Kidney tubule cell (primary cell): ENCODE measurements around the gene SIRT5.
A peak's percentile ranks its signal among the peaks of the same experiment; 100 is the strongest.

Source experiments
- DNase-seq: peaks from one replicate; pipeline ENCODE4 v3.0.0-alpha.2; 2018; ENCODE audit warnings: low spot score

SIRT5 gene

DNA sequence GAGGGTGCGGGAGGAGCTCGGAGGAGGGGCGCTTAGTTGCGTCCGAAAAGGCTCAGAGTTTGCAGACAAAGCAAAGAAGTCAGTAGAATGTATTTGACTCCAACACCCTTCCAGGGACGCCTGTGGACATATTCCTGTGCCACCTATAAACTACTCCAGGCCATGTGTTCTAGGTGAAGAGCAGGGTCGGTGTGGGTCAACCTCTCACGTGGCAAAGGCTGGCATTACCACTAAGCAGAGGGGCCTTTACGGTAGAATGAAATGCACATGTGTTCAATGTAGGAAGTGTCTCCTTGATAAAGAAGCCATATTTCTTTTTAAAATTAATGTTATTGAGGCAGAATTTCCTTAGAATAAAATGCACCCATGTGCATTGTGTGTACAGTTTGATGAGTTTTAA lies 15.4 kb downstream of the SIRT5 start:
- DNase-seq = no peak

GRCh38 chr6:13590574-13591153 lies 16.3 kb downstream of the SIRT5 start:
- no peak for DNase-seq

DNA sequence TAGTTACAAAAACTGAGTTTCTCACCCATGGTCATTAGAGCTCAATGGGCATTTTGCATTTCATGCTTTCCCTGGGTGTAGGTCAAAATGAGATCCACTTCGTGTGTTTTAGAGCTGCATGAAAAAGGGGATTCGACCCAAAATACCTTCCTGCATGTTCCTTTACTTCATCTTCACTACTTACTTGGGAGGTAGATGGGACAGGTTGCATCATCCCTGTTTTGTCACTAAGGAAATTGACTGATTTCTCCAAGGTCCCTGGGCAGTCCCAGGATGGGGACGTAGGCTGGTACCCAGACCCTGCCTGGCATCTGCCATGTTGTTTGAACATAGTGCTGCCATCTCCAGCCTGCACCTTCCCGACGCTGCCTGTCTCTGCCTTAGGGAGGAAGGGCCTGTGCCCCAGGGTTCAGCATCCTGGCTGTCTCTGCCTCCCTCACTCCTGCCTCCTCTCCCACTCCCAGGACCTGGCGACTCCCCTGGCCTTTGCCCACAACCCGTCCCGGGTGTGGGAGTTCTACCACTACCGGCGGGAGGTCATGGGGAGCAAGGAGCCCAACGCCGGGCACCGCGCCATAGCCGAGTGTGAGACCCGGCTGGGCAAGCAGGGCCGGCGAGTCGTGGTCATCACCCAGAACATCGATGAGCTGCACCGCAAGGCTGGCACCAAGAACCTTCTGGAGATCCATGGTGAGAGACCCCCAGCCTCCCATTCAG lies 17.0 kb downstream of the SIRT5 start:
- no peak for DNase-seq

DNA sequence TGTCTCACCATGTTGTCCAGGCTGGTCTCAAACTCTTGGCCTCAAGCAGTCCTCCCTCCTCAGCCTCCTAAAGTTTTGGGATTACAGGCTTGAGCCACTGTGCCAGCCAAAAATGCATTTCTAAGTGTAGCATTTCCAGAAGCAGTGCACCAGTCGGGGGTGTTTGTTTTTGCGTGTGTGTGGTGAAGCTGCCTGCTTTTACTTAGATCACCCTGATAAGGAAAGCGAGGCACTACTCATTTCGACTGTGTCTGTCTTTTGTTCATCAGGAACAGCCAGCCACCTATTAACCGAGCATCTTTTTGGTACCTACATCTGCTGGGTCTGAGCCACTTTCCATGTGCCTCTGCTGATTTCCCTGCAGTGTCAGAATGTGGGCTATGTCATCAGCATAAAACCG lies 18.7 kb downstream of the SIRT5 start:
- DNase-seq = no peak

- DNase-seq = no peak
Observed at GRCh38 chr6:13593720-13594119, 19.3 kb downstream of the SIRT5 start.

- no peak for DNase-seq
Observed at GRCh38 chr6:13597073-13597472, 22.7 kb downstream of the SIRT5 start.

DNA sequence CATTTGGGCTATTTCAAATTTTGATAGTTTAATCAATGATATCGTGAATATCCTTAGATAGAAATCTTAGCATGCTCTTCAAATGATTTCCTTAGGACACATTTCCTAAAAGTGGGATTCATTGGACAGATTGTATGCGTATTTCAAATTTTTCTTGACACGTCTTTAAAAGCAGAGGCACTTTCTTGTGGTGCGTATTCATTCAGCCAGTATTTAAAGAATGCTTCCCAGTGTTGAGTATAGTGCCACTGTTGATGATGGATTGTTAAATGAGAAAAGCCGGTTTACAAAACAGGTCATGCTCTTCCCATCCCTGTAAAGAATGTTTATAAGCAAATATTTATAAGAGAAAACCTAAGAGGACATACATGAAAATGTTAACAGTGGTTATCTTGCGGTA lies 25.6 kb downstream of the SIRT5 start:
- no peak for DNase-seq

DNA sequence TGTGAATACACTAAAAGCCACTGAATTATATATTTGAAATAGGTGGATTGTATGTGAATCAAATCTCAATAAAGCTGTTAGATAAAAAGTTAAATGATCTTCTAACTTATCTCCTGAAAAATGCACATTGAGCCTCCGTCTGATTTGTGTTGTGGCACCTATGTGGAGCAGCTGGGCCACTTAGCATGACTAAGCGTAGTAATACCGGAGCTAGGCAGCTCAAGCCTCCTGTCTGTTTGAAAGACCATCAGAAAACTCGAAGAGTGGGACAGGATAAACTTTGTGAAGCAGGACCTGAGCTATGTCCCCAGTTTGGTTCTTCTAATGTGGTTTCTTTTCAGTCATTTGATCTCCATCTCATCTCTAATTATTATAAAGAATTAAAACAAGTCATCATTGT lies 29.7 kb downstream of the SIRT5 start:
- no peak for DNase-seq

DNA sequence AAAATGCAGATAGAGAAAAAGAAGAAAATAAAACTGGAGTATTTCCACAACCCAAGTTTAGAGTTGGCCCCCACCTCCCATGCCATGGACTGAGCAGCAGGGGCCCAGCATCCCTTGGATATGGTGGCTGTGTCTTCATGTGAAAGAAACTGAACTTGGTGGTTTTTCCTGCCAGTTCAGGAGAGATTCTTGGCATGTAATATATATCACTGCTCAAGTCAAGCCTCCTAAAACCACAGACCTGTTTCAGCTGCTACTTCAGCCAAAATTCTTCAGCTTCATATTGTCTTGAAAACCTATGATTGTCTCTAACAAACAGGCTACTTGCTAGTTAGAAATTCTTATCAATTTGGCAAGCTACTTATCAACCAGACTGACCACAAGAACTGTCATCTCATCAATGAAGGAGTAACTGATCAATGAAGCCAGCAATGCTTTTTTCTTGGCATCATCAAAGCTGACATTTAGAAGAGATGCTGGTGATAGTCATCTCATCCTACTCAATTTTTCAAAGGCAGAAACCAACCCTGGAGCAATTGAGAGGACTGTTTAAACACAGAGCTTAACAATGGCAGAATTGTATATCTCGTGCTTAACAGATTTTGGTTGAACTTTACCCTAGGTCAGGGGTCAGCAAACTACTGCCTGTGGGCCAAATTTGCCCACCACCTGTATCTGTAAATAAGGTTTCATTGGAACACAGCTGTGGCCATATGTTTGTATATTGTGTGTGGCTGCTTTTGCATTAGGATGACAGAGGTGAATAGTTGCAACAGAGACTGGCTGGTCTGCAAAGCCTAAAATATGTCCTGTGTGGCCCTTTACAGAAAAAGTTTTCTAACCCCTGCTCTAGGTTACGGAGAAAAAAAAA lies 30.4 kb downstream of the SIRT5 start:
- DNase-seq = no peak

GRCh38 chr6:13605634-13606033 lies 31.2 kb downstream of the SIRT5 start:
- no peak for DNase-seq

DNA sequence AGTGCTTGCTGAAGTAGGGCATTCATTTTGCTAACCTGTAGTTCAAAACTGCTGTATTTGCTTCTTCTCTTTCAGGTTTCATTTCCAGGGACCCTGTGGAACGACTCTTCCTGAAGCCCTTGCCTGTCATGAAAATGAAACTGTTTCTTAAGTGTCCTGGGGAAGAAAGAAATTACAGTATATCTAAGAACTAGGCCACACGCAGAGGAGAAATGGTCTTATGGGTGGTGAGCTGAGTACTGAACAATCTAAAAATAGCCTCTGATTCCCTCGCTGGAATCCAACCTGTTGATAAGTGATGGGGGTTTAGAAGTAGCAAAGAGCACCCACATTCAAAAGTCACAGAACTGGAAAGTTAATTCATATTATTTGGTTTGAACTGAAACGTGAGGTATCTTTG lies 37.3 kb downstream of the SIRT5 start:
- no peak for DNase-seq

DNA sequence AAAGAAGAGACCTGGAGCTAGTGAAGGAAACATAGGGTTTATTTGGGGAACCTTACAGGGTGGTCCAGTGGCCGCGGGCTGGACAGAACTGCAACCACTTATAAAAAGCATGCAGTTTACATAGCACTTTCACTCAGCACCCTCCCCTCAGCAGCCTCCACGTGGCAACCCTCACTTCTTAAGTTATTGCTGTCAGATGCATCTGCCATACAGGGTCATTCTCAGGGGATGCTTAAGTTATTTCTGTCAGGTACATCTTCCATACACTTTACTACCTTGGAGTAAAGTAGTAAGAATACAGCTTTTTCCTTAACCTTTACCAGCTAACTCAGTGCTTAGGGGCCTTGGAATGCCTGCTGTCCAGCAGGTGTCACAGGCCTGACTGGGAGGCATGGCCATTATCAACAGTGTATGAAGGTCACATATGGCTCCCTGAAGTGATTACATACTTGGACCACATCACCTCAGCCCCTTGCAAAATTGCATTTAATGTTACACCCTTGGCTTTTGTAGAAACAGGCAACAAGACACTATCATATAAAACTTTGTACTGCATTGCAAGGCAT lies 38.7 kb downstream of the SIRT5 start:
- DNase-seq = no peak

- DNase-seq = peak; percentile 57
Observed at GRCh38 chr6:13614126-13614925, 39.9 kb downstream of the SIRT5 start.

DNA sequence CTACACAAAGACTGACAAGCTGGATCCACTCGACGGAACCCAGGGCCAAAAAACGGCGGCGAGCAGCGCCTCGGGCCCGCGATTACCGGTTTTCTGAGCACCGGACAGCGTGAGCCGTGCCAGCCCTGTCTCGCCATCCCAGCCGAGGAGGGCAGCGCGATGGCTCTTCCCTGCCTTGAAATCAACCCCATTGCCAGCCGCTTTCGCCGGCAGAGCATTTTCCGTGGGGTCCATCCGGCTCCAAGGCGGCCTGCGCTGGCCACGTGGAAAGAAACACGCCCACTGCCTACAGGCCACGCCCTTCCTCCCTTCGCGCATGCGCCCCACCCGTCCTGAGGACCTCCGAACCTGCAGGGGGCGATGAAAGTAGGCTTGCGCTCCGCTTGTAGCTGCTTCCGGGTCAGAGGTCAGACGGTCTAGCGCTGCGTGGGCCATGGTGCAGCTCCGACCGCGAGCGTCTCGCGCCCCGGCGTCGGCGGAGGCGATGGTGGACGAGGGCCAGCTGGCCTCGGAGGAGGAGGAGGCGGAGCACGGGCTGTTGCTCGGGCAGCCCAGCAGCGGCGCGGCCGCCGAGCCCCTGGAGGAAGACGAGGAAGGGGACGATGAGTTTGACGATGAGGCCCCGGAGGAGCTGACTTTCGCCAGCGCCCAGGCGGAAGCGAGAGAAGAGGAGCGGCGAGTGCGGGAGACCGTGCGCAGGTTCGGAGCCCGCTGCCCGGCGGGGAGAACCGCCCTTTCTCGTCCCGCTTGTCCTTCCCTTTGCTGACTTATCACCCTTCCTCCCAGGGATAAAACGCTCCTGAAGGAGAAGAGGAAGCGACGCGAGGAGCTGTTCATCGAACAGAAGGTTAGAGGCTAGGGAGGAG lies 40.8 kb downstream of the SIRT5 start, which contains the start of gene NOL7:
Gene NOL7 (plus strand): TSS at position 410 of the 866 bp plus-strand sequence. CDS start 24 bp downstream, at position 434.
- peak; percentile 98 for DNase-seq

DNA sequence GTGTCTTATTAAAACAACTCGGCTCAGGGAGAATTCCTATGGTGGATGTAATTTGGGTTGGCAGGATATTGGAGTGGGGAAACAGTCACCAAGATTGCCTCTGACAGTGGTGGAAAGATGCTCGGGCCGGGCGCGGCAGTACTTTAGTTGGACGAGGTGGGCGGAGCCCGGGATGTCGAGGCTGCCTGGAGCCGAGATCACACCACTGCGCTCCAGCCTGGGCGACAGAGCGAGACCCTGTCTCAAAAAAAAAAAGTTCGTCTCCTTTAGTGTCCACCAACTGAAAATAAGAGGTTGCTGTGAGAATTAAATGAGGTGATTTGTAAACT lies 41.4 kb downstream of the SIRT5 start:
- peak; percentile 49 for DNase-seq

DNA sequence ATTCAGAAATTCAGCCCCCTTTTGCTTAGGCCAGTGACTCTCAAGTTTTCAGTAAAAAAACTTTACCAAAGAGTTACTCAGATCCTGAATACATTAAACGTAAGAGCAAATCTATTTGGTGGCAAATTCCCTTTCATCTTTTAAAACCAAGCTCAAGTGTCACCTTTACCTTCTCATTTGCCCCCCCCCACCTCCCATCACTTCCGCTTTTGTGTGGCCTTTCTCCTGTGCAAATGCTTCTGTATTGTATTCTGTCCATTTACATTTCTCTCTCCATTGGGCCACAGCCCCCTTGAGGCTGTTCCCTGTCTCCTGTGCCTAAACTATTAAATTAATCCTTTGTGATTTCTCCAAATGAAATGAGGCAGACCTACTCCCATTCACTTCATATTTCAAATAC lies 42.7 kb downstream of the SIRT5 start:
- DNase-seq = no peak

GRCh38 chr6:13624871-13625288 lies 50.5 kb downstream of the SIRT5 start:
- DNase-seq = peak; percentile 51

DNA sequence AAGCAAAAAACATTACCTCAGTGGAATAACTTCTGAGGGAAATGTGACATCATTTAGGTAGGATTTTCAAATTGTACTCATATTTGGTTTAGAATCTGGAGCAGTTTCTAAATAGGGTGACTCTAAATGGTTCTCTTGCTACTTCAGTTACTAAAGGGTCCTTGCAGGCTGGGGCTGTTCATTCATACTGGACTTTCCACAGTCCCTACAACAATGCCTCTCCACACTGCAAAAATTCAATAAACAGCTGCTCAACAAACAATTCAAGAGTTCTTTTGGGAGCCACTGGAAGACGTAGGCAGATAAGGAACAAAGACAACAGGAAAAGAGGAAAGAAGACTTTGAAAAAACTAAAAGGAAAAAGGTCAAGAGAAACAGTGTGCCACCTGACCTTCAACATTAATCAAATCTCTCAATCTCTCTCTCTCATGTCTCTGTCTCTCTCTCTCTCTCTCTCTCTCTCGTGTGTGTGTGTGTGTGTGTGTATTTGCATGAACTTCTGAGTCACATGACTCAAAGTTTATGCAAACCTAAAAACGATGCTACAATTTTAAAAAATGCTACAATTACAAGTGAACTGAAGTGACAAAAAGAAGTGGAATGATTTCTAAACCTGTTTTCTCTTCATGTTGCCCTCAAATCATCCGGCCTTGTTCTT lies 55.2 kb downstream of the SIRT5 start:
- no peak for DNase-seq

DNA sequence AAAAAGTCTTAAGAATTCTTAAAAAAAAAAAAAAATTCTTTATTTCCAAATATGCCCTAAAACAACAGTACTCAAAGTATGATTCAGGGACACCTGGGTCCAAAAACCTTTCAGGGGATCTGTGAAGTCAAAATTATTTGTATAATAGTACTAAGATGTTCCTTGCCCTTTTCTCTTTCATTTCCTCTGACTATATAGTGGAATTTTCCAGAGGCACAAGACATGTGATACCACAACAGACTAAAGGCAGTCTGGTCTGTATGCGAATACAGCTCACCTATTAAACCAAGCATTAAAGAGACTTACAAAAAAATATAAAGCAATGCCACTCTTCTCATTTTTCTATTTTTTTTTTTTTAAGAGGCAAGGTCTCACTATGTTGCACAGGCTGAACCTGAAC lies 56.1 kb downstream of the SIRT5 start:
- no peak for DNase-seq

GRCh38 chr6:13633343-13633742 lies 58.9 kb downstream of the SIRT5 start:
- DNase-seq = no peak
